GM18951 (cell line): ENCODE results near the gene STK33.

Source experiments
- POLR2A ChIP-seq: IDR thresholded peaks from 4 replicates; pipeline ENCODE4 v1.6.1; 2011; ENCODE audit warnings: mild to moderate bottlenecking; ENCODE audit not compliant: insufficient read length, insufficient read depth; ENCODE audit errors: extremely low read depth
- in situ Hi-C: fragments of 300-500 bp; cut with MboI; formaldehyde crosslinking; loops from one replicate; pipeline ENCODE4 v1.12.0; 2022; ENCODE audit warnings: low sequenced_read_pairs, mixed read lengths, inconsistent platforms; ENCODE audit not compliant: unreplicated experiment

Gene STK33

GRCh38 chr11:8615291-8616032, 21.4 kb upstream of the STK33 start:
- in situ Hi-C loops: no loop called here
- no peak for TF ChIP-seq POLR2A

GRCh38 chr11:8614497-8614896, 20.5 kb upstream of the STK33 start:
- TF ChIP-seq POLR2A: no peak
- in situ Hi-C loops: no loop called here

DNA sequence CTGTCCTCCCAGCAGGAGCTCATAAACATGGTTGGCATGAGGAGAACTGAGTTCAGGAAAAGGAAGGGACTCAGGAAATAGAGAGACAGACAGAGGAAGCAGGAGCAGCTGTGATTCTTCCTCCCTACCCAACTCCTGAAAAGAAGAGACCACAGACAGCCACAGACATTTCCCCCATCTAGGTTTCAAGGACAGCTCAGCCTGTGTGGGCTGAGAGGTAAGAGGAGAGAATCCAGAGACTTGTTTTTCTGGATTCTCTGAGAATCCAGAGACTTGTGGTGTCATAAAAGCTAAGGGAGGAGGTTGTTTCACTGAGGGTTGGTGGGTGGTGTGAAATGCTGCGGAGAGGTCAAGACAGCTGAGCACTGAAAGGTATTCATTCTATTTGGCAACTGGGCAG, 19.0 kb upstream of the STK33 start:
- TF ChIP-seq POLR2A: no peak
- in situ Hi-C loops: no loop called here

GRCh38 chr11:8612522-8612921, 18.5 kb upstream of the STK33 start:
- in situ Hi-C loops: no loop called here
- TF ChIP-seq POLR2A: no peak

DNA sequence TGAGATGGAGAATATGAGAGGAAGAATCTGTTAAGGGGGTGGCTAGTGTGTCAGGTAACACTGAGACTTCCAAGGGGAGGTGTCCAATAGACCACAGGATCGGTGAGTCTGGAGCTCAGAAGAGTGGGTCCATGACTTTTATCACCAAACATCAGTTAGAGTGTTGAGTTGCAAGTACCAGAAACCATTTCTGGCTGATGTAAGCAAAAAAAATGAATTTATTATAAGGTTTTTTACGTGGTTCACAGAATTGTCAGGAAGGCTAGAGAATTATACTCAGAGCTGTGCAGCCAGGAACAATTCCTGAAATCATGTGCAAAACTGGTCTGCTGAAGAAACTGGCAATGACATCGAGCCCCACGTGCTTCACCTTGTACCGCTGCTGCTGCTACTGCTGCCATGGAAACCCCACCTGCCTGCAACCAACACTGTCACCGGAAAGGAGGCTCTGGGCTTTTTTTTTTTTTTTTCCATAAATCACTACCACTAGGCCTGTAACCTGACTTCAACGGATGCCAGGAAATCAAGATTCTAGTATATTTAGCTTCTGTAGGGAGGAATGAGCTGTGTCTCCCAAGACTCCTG, 16.6 kb upstream of the STK33 start:
- in situ Hi-C loops: no loop called here
- TF ChIP-seq POLR2A: no peak

- in situ Hi-C loops: no loop called here
- TF ChIP-seq POLR2A: no peak
These were observed 14.6 kb upstream of the STK33 start for GRCh38 chr11:8608652-8609051.

GRCh38 chr11:8605971-8606563, 12.0 kb upstream of the STK33 start:
- TF ChIP-seq POLR2A: no peak
- in situ Hi-C loops: no loop called here

DNA sequence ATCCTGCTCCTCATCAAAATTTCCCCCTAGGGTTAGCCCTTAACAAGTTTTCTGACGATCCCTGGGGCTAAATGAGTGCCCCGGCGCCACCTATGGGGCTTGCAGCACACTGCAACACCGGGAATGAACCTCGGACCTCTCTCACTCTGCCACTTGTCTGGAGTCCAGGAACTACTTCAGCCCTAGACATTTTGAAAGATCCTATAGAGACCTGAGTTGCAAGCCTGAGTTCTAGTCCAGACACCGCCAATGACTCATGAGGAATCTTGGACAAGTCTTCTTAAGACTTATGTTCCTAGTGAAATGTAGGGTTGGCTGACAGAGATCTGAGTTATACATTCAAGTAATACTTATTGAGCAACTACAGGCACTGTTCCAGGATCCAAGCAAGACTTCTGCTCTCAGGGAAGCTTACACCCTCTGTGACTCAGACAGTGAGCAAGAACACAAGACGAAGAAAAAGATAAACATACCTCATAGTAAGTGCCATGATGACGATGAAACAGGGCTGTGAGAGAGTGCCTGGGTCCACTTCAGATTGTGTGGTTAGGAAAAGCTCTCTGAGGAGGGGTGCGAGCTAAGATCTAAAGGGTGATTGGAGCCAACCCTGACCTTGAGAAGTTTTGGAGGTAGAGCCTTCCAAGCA, 10.2 kb upstream of the STK33 start:
- TF ChIP-seq POLR2A: no peak
- in situ Hi-C loops: no loop called here

DNA sequence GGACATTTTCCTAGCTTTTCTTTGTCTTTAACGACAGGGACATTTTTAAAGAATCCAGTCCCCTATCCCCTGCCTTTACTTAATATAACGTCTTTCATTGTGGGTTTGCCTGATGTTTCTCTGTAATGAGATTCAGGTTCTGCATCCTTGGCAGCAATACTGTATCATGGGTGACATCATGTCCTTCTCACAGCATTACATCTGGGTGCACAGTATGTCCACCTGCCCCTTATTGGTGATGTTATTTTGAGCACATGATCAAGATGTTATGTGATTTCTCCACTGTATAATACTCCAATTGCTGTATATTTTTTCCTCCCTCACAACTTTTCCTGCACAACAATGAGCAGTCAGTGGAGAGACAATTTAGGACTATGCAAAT, 9.7 kb upstream of the STK33 start:
- in situ Hi-C loops: no loop called here
- no peak for TF ChIP-seq POLR2A

GRCh38 chr11:8601376-8602133, 7.5 kb upstream of the STK33 start:
- in situ Hi-C loops: no loop called here
- no peak for TF ChIP-seq POLR2A

- no peak for TF ChIP-seq POLR2A
- in situ Hi-C loops: no loop called here
These were observed 4.5 kb upstream of the STK33 start for GRCh38 chr11:8598506-8598905.

- in situ Hi-C loops: no loop called here
- TF ChIP-seq POLR2A: no peak
These were observed 3.2 kb upstream of the STK33 start for GRCh38 chr11:8597182-8597581.

- TF ChIP-seq POLR2A: no peak
- in situ Hi-C loops: no loop called here
These were observed 2.5 kb upstream of the STK33 start for GRCh38 chr11:8596504-8597046.
